ENCODE data around the gene OR13J1.

DNA sequence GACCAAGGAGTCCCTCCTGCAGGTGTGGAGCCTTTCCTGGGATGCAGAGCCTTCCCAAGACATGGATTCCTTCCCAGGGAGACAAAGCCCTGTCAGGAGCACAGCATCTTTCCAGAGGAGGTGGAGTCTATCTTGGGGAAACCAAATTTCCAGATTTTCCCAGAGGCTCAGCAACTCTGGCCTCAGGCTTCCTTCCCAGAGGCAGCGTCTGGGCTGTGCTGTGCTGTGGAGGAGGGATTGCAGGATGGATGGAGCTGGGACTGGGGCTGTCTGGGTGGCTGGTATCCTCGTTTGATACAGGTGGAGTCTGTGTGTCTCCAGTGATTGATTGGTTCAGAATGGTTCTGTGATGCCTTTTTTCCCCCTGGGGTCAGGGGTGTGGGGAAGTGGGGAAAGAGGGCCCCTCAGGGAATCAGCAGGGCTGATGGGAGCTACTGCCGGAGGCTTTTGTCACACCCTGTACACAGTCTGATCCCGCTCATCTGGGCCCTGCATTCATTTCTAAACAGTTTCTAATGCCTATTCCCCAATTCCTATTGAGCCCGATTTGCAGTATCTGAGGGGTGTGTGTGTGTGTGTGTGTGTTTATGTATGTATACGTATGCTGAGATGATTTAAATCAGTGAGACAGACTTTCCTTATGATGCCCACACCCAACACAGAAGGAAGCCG, 16.0 kb downstream of the OR13J1 start:
- TF ChIP-seq, protein P1, sequence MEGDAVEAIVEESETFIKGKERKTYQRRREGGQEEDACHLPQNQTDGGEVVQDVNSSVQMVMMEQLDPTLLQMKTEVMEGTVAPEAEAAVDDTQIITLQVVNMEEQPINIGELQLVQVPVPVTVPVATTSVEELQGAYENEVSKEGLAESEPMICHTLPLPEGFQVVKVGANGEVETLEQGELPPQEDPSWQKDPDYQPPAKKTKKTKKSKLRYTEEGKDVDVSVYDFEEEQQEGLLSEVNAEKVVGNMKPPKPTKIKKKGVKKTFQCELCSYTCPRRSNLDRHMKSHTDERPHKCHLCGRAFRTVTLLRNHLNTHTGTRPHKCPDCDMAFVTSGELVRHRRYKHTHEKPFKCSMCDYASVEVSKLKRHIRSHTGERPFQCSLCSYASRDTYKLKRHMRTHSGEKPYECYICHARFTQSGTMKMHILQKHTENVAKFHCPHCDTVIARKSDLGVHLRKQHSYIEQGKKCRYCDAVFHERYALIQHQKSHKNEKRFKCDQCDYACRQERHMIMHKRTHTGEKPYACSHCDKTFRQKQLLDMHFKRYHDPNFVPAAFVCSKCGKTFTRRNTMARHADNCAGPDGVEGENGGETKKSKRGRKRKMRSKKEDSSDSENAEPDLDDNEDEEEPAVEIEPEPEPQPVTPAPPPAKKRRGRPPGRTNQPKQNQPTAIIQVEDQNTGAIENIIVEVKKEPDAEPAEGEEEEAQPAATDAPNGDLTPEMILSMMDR (IDR thresholded peaks at IDR 0.05; ENCODE audit: low read depth, low read length, missing input control) = no peak
- TF ChIP-seq, protein P2, sequence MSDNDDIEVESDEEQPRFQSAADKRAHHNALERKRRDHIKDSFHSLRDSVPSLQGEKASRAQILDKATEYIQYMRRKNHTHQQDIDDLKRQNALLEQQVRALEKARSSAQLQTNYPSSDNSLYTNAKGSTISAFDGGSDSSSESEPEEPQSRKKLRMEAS (IDR thresholded peaks at IDR 0.05) = no peak
- TF ChIP-seq YY1 (IDR thresholded peaks at IDR 0.05) (no peak), GABPA (IDR thresholded peaks at IDR 0.05 in 1 of 2, conservative IDR thresholded peaks at IDR 0.05 in 1 of 2) (no peak), RAD21 (IDR thresholded peaks at IDR 0.05) (no peak), TAF1 (conservative IDR thresholded peaks at IDR 0.05) (no peak), FOXA1 (IDR thresholded peaks at IDR 0.05) (no peak), ATF3 (IDR thresholded peaks at IDR 0.05) (no peak), SP1 (IDR thresholded peaks at IDR 0.05) (no peak), EGR1 (IDR thresholded peaks at IDR 0.05; ENCODE audit: low read depth in 2 of 2) (no peak)
- TF ChIP-seq, protein P3, sequence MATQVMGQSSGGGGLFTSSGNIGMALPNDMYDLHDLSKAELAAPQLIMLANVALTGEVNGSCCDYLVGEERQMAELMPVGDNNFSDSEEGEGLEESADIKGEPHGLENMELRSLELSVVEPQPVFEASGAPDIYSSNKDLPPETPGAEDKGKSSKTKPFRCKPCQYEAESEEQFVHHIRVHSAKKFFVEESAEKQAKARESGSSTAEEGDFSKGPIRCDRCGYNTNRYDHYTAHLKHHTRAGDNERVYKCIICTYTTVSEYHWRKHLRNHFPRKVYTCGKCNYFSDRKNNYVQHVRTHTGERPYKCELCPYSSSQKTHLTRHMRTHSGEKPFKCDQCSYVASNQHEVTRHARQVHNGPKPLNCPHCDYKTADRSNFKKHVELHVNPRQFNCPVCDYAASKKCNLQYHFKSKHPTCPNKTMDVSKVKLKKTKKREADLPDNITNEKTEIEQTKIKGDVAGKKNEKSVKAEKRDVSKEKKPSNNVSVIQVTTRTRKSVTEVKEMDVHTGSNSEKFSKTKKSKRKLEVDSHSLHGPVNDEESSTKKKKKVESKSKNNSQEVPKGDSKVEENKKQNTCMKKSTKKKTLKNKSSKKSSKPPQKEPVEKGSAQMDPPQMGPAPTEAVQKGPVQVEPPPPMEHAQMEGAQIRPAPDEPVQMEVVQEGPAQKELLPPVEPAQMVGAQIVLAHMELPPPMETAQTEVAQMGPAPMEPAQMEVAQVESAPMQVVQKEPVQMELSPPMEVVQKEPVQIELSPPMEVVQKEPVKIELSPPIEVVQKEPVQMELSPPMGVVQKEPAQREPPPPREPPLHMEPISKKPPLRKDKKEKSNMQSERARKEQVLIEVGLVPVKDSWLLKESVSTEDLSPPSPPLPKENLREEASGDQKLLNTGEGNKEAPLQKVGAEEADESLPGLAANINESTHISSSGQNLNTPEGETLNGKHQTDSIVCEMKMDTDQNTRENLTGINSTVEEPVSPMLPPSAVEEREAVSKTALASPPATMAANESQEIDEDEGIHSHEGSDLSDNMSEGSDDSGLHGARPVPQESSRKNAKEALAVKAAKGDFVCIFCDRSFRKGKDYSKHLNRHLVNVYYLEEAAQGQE (IDR thresholded peaks at IDR 0.05) = no peak
